IPS DF 19.7 (cell line): ENCODE measurements around the gene CYP4F3.
"Not testable (repeated sequence)": the region's sequence is repeated elsewhere in the genome, so short reads cannot be mapped to it uniquely, and the experiment has no call there.

Experiments used
- DNase-seq: peaks from one replicate; pipeline ENCODE4 v3.0.0-alpha.2; 2013; ENCODE audit warnings: low read depth, low spot score

CYP4F3 gene

GRCh38 chr19:15629003-15629880 lies 11.5 kb upstream of the CYP4F3 start:
- DNase-seq, result no peak

GRCh38 chr19:15631817-15632216 lies 8.9 kb upstream of the CYP4F3 start:
- DNase-seq, result no peak

- DNase-seq, result no peak
Measured at GRCh38 chr19:15633082-15633835, 7.4 kb upstream of the CYP4F3 start.

- no peak for DNase-seq
Measured at GRCh38 chr19:15634105-15634504, 6.6 kb upstream of the CYP4F3 start.

- DNase-seq, result no peak
Measured at GRCh38 chr19:15635016-15635805, 5.5 kb upstream of the CYP4F3 start.

- DNase-seq, result no peak
Measured at GRCh38 chr19:15636026-15636425, 4.7 kb upstream of the CYP4F3 start.

GRCh38 chr19:15639596-15639995 lies 1.1 kb upstream of the CYP4F3 start:
- DNase-seq, result no peak

GRCh38 chr19:15640904-15641597 lies 354 bp downstream of the CYP4F3 start:
- no peak for DNase-seq

GRCh38 chr19:15641901-15642491 lies 1.3 kb downstream of the CYP4F3 start:
- DNase-seq, result no peak

GRCh38 chr19:15642807-15643206 lies 2.1 kb downstream of the CYP4F3 start:
- no peak for DNase-seq

- no peak for DNase-seq
Measured at GRCh38 chr19:15643387-15643786, 2.7 kb downstream of the CYP4F3 start.

GRCh38 chr19:15644066-15644741 lies 3.5 kb downstream of the CYP4F3 start:
- DNase-seq, result no peak

- DNase-seq, result no peak
Measured at GRCh38 chr19:15644816-15645215, 4.1 kb downstream of the CYP4F3 start.

GRCh38 chr19:15649526-15649925 lies 8.8 kb downstream of the CYP4F3 start:
- DNase-seq, result no peak

GRCh38 chr19:15650123-15650522 lies 9.4 kb downstream of the CYP4F3 start:
- not testable (repeated sequence) for DNase-seq

- DNase-seq, result no peak
Measured at GRCh38 chr19:15651791-15652190, 11.1 kb downstream of the CYP4F3 start.

- no peak for DNase-seq
Measured at GRCh38 chr19:15652559-15653278, 12.0 kb downstream of the CYP4F3 start.

GRCh38 chr19:15656467-15656866 lies 15.8 kb downstream of the CYP4F3 start:
- no peak for DNase-seq

- DNase-seq, result no peak
Measured at GRCh38 chr19:15663247-15663646, 22.6 kb downstream of the CYP4F3 start.

GRCh38 chr19:15666186-15666585 lies 25.5 kb downstream of the CYP4F3 start:
- DNase-seq, result no peak
